Keratinocyte (primary cell): ENCODE measurements around the gene NLK.

Experiments
- EZH2 ChIP-seq: IDR thresholded peaks from one replicate; pipeline ENCODE4 v1.6.1; 2012; ENCODE audit warnings: inconsistent platforms, mild to moderate bottlenecking, low read length, moderate library complexity
- TF ChIP-seq, protein P1 (sequence below), 3 experiments: IDR thresholded peaks in 1 of 3; conservative IDR thresholded peaks in 1 of 3; optimal IDR thresholded peaks in 1 of 3; 2 replicates in 2 of 3; 3 replicates in 1 of 3; pipeline versions ENCODE3 to v1.5.1; 2011; ENCODE audit warnings: low read length in 3 of 3, mild to moderate bottlenecking in 3 of 3, moderate library complexity in 2 of 3, control low read depth in 1 of 3, inconsistent platforms in 1 of 3; ENCODE audit not compliant: insufficient read depth in 2 of 3; ENCODE audit errors: extremely low read depth in 1 of 3

DNA sequence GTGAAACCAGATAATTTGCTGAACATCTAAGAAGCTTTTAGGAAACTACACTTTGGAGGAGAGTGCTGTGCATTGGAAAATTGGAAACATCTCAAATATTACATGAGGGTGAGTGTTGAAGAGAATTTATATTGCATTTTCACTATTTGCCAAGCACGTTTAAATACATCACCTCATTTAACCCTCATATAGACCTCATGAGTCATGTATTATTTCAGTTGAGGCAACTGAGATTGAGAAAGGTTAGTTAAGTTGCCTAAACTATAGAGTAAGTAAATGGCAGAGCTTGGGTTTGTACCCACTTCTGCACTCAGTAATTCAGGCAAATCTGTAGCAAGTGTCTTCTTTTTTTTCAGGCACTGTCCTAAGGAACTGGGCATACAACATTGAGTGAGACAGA lies 3.7 kb upstream of the NLK start:
- TF ChIP-seq, protein P1, sequence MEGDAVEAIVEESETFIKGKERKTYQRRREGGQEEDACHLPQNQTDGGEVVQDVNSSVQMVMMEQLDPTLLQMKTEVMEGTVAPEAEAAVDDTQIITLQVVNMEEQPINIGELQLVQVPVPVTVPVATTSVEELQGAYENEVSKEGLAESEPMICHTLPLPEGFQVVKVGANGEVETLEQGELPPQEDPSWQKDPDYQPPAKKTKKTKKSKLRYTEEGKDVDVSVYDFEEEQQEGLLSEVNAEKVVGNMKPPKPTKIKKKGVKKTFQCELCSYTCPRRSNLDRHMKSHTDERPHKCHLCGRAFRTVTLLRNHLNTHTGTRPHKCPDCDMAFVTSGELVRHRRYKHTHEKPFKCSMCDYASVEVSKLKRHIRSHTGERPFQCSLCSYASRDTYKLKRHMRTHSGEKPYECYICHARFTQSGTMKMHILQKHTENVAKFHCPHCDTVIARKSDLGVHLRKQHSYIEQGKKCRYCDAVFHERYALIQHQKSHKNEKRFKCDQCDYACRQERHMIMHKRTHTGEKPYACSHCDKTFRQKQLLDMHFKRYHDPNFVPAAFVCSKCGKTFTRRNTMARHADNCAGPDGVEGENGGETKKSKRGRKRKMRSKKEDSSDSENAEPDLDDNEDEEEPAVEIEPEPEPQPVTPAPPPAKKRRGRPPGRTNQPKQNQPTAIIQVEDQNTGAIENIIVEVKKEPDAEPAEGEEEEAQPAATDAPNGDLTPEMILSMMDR (optimal IDR thresholded peaks at IDR 0.05 in 1 of 3, IDR thresholded peaks at IDR 0.05 in 1 of 3, conservative IDR thresholded peaks at IDR 0.05 in 1 of 3; ENCODE audit: extremely low read depth in 1 of 3, insufficient read depth in 2 of 3, low read length in 3 of 3), result no peak
- TF ChIP-seq EZH2, result no peak
